HG02970 (cell line): ENCODE results near the gene RTP5.
"Not testable (repeated sequence)": the region's sequence is repeated elsewhere in the genome, so short reads cannot be mapped to it uniquely, and the experiment has no call there.

Experiments
- ATAC-seq: cut with Tn5 transposase; IDR thresholded peaks from one replicate; pipeline ENCODE4 v1.9.1; 2021; ENCODE audit warnings: mild to moderate bottlenecking, moderate library complexity, moderate number of reproducible peaks; ENCODE audit not compliant: unreplicated experiment, low FRiP score

Gene RTP5

GRCh38 chr2:241900251-241901017 is 30.9 kb downstream of the RTP5 start:
- ATAC-seq, result no peak

DNA sequence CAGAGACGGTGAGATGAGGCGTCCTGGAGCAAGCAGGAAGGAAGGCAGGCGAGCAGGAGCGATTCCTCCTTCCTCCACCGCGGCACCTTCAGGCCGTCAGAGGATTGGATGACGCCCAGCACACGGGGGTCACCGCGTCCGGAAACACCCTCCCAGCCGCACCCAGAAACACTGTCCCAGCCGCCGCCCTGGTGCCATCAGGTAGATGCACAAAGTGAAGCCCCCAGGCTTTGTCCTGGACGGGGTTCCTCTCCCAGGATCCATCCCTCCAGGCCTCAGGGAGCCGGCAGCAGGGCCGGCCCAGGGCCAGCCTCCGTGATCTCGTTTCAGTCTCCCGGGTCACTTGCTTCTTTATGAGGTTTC is 31.5 kb downstream of the RTP5 start:
- no peak for ATAC-seq

- ATAC-seq, result no peak
Observed at GRCh38 chr2:241901500-241902351, 32.2 kb downstream of the RTP5 start.

GRCh38 chr2:241902357-241902991 is 32.9 kb downstream of the RTP5 start:
- no peak for ATAC-seq

DNA sequence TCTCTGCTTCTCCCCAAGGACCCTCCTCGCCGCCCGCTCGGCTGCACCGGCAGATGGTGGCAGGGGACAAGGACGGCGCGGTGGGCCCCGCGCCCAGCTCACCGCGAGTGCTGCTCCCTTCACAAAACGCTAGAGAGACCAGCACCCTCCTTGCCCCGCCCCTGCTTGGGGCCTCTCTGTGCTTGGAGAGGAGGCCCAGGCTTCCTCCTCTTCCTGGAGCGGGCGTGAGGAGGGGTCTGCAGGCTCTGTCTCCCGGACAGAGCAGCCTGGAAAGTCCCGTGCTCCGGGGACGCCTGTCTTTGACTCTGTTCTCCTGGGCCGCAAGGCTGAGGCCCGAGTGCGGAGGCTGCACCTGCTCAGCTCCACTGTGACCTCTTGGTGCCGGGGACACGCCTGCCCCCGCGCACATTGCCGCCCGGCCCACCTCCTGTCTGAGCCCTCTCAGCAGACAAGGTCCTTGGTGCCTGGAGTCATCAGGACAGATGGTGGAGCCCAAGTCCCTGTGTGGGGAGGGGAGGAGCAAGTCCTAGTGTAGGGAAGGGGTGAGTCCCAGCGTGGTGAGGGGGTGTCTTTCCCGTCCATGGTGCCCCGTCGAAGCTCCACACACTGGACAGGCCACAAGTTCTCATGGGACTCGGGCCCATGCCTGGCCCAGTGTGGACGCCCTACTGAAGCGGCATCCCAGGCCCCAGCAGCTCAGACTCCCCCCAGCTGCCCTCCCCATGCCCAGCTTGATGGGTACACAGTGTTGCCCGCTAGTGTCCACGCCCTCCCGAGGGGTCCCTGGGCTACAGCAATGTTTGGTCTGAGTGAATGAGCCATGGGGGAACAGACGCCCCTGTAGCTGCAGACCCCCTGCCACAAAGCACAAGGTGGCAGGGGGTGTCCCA is 33.8 kb downstream of the RTP5 start:
- ATAC-seq, result no peak

- ATAC-seq, result no peak
Observed at GRCh38 chr2:241904011-241904718, 34.6 kb downstream of the RTP5 start.

GRCh38 chr2:241904791-241905710 is 35.5 kb downstream of the RTP5 start:
- ATAC-seq, result no peak

GRCh38 chr2:241905716-241906377 is 36.3 kb downstream of the RTP5 start:
- ATAC-seq, result no peak

DNA sequence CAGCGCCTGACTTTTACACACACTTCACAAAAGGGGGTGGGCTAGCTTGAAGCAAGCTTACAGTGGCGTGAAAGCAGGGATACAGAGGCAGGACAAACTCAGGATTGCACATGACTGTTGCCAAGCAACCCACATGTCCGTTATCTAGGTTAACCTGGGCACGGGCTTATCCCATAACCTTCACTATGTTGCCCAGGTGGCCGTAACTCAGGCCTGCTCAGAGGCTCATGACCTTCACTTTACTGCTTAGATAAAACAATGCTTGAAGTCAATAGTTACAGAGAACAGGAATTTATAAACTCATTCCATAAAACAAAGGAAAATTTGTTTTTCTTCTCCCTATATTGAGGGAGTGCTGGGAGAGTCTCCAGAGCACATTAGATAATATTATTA is 36.8 kb downstream of the RTP5 start:
- ATAC-seq, result not testable (repeated sequence)

GRCh38 chr2:241906826-241907570 is 37.5 kb downstream of the RTP5 start:
- no peak for ATAC-seq

DNA sequence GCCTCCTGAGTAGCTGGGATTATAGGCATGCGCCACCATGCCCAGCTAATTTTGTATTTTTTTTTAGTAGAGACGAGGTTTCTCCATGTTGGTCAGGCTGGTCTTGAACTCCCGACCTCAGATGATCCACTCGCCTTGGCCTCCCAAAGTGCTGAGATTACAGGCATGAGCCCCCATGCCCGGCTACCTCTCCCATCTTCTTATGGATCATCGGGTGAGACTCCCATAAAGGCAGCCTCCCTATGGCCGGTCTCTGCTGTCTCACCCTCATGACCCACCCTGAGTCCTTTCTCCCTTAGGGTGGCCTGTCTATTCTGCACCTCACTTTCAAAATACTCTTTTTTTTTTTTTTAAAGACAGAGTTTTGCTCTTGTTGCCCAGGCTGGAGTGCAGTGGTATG is 38.3 kb downstream of the RTP5 start:
- ATAC-seq, result not testable (repeated sequence)

GRCh38 chr2:241908686-241909420 is 39.3 kb downstream of the RTP5 start:
- ATAC-seq, result no peak

GRCh38 chr2:241909769-241910168 is 40.2 kb downstream of the RTP5 start:
- no peak for ATAC-seq

DNA sequence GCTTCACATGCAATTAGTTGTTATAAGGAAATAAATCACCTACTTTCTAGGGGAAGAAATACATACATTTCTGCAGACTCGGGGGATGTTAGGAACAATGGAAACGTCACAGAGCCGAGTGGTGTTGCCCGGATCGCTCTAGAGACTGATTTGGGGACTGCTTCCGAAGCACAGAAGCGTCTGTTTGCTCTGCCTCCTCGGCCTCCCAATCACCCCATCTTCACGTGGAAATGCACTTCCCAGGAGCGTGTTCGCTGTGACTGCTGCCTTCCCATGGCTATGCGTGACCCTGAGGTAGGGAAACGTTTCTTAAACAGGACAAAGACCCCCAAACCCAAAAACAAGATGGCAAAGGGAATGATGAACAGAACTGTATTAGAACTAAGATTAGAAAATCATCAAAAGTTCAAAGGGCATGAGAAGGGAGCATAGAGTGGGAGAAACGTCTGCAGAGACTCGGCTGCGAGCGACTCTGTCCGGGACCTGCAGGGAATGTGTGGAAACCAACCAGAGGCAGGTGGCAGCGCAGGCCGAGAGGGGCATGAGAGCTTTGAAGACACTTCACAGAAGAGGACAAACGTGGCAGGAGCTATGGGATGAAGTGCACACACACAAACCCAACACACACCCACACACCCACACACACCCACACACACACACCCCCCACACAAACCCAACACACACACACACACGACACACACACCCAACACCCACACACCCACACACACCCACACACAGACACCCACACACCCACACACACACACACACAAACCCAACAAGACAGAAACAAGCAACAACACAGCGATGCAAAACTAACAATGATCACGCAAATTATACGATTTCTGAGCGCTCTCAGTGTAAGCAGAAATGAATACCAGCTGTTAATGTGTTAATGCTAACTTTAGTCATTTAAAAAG is 41.3 kb downstream of the RTP5 start:
- no peak for ATAC-seq

- ATAC-seq, result no peak
Observed at GRCh38 chr2:241911551-241911950, 42.0 kb downstream of the RTP5 start.
